ENCODE data around the gene WRAP53. TPM values are rescaled to one million over a fixed set of nuclear protein-coding genes. Genes with fewer than 3 reads are reported as not detected.

The WRAP53 gene
- total and polyA plus RNA-seq, 2 donors (not counting 1 experiment from before 2014, with no cell fraction given), result 13.1 to 18.2 TPM

- H3K4me3 Mint-ChIP-seq, result no peak overlapping the region
- TF ChIP-seq EZH2 (IDR thresholded peaks at IDR 0.05; ENCODE audit: borderline replicate concordance, insufficient read depth, low read depth, low read length, poor library complexity, severe bottlenecking) (no peak), CTCF (IDR thresholded peaks at IDR 0.05) (no peak)
- Histone ChIP-seq H3K4me1 (ENCODE audit: control insufficient read depth in 2 of 2, insufficient read depth in 2 of 2, low read length in 2 of 2) (no peaks in the 10 kb centered on the region), H3K9ac (ENCODE audit: low read length) (no peak overlapping the region), H3K79me2 (ENCODE audit: control insufficient read depth, insufficient read depth, low read length) (no peaks in the 10 kb centered on the region), H3K27me3 (replicated peaks in 1 of 4; ENCODE audit: control extremely low read depth in 1 of 4, control insufficient read depth in 3 of 4, insufficient read depth in 4 of 4, low read length in 3 of 4) (peaks cover 0 to 5% (median 0%) of the 10 kb centered on the region in 4 experiments), H3K4me2 (replicated peaks; ENCODE audit: low read depth, low read length, poor library complexity, severe bottlenecking) (no peak overlapping the region), H2AFZ (ENCODE audit: insufficient read depth, low read depth, low read length, poor library complexity, severe bottlenecking) (no peak overlapping the region), H3K27ac (ENCODE audit: low read length in 2 of 2) (no peak overlapping the region), H3K36me3 (replicated peaks in 1 of 2; ENCODE audit: control extremely low read depth in 1 of 2, control insufficient read depth in 1 of 2, extremely low read depth in 1 of 2, insufficient read depth in 2 of 2, low read length in 1 of 2) (no peaks in the 10 kb centered on the region), H3K4me3 (ENCODE audit: control extremely low read depth in 1 of 5, extremely low read depth in 1 of 5, insufficient read depth in 1 of 5, low read depth in 2 of 5, low read length in 4 of 5) (no peak overlapping the region), H3K9me3 (ENCODE audit: control extremely low read depth in 1 of 3, control insufficient read depth in 2 of 3, insufficient read depth in 1 of 3, low read length in 2 of 3) (no peaks in the 10 kb centered on the region), H4K20me1 (ENCODE audit: control insufficient read depth, insufficient read depth, low read length, poor library complexity, severe bottlenecking) (no peaks in the 10 kb centered on the region)
- ATAC-seq (ENCODE audit: low read depth) (no peak), DNase-seq (no peak)
- peaks cover 38% of the 10 kb centered on the region for H3K27me3 Mint-ChIP-seq
- ChIA-PET POLR2A (interaction anchor here (0.6 kb wide), 1 partner anchor 1284 kb away, joined by 3 read pairs; no protein-coding TSS in a partner anchor), CTCF (interaction anchor here (0.7 kb wide), 1 partner anchor 9 kb away, joined by 3 read pairs; no protein-coding TSS in a partner anchor)
- H3K4me1 Mint-ChIP-seq, result no peaks in the 10 kb centered on the region
- 81% methylated on average over 9 of the region's 14 CpGs for WGBS (ENCODE audit: insufficient coverage)
- intact Hi-C loops (cut with micrococcal nuclease), result loop anchor here (5.0 to 10.0 kb wide), 2 partner anchors 145 to 303 kb away; partner anchors contain the start of gene CHD3
- no peak overlapping the region for H3K27ac Mint-ChIP-seq
- H3K9me3 Mint-ChIP-seq (ENCODE audit: insufficient read depth), result no peaks in the 10 kb centered on the region
Observed at GRCh38 chr17:7739746-7740145, 51.5 kb downstream of the WRAP53 start.

GRCh38 chr17:7740481-7741001 lies 52.3 kb downstream of the WRAP53 start:
- no peak overlapping the region for H3K4me3 ChIP-seq (ENCODE audit: control extremely low read depth in 1 of 5, extremely low read depth in 1 of 5, insufficient read depth in 1 of 5, low read depth in 2 of 5, low read length in 4 of 5)
- Mint-ChIP-seq H3K4me1 (no peaks in the 10 kb centered on the region), H3K27me3 (peaks cover 38% of the 10 kb centered on the region), H3K9me3 (ENCODE audit: insufficient read depth) (no peaks in the 10 kb centered on the region), H3K27ac (peak overlapping the region; percentile 46), H3K4me3 (no peak overlapping the region)
- POLR2A ChIA-PET, result no interaction called here
- H3K9me3 ChIP-seq (ENCODE audit: control extremely low read depth in 1 of 3, control insufficient read depth in 2 of 3, insufficient read depth in 1 of 3, low read length in 2 of 3), result no peaks in the 10 kb centered on the region
- no peaks in the 10 kb centered on the region for H3K4me1 ChIP-seq (ENCODE audit: control insufficient read depth in 2 of 2, insufficient read depth in 2 of 2, low read length in 2 of 2)
- H3K79me2 ChIP-seq (ENCODE audit: control insufficient read depth, insufficient read depth, low read length), result no peaks in the 10 kb centered on the region
- peaks cover 0 to 5% (median 0%) of the 10 kb centered on the region in 4 experiments for H3K27me3 ChIP-seq (replicated peaks in 1 of 4; ENCODE audit: control extremely low read depth in 1 of 4, control insufficient read depth in 3 of 4, insufficient read depth in 4 of 4, low read length in 3 of 4)
- H4K20me1 ChIP-seq (ENCODE audit: control insufficient read depth, insufficient read depth, low read length, poor library complexity, severe bottlenecking), result no peaks in the 10 kb centered on the region
- no peak overlapping the region for H2AFZ ChIP-seq (ENCODE audit: insufficient read depth, low read depth, low read length, poor library complexity, severe bottlenecking)
- WGBS (ENCODE audit: insufficient coverage), result 84% methylated on average over 37 of the region's 42 CpGs
- H3K4me2 ChIP-seq (replicated peaks; ENCODE audit: low read depth, low read length, poor library complexity, severe bottlenecking), result no peak overlapping the region
- DNase-seq (no peak), ATAC-seq (ENCODE audit: low read depth) (no peak)
- CTCF ChIA-PET, result no interaction called here
- intact Hi-C loops (cut with micrococcal nuclease), result loop anchor here (5.0 to 10.0 kb wide), 2 partner anchors 144 to 302 kb away; partner anchors contain the start of gene CHD3
- no peak overlapping the region for H3K27ac ChIP-seq (ENCODE audit: low read length in 2 of 2)
- no peak overlapping the region for H3K9ac ChIP-seq (ENCODE audit: low read length)
- H3K36me3 ChIP-seq (replicated peaks in 1 of 2; ENCODE audit: control extremely low read depth in 1 of 2, control insufficient read depth in 1 of 2, extremely low read depth in 1 of 2, insufficient read depth in 2 of 2, low read length in 1 of 2), result no peaks in the 10 kb centered on the region
- no peak for TF ChIP-seq EZH2 (IDR thresholded peaks at IDR 0.05; ENCODE audit: borderline replicate concordance, insufficient read depth, low read depth, low read length, poor library complexity, severe bottlenecking)
- no peak for TF ChIP-seq CTCF (IDR thresholded peaks at IDR 0.05)
